GM12878 (cell line): ENCODE results near the gene UBR7. TPM values are rescaled to one million over a fixed set of nuclear protein-coding genes. Genes with fewer than 3 reads are reported as not detected.
A peak's percentile ranks its signal among the peaks of the same experiment; 100 is the strongest.

ENCODE experiments used
- ATAC-seq: fragments of 200-7000 bp; cut with Tn5 transposase; 3 replicates; pipeline ENCODE4 v1.9.1; 2020; ENCODE audit warnings: mild to moderate bottlenecking, moderate library complexity
- BruUV-seq: library from RNA; stranded (reverse); fragments of 400-500 nt; replicated peaks from 2 replicates; lab custom pipeline; 2021; lab: Mats Ljungman, UMichigan
- CTCF ChIA-PET: fragments of 300-600 bp; sonication (Branson Sonifier 250); formaldehyde crosslinking; extraction: SDS; loops from one replicate; lab custom pipeline; 2021; ENCODE audit warnings: inconsistent platforms; lab: Yijun Ruan, JAX
- POLR2A ChIA-PET: fragments of 350-600 bp; formaldehyde crosslinking; extraction: SDS; loops from one replicate; lab custom pipeline; 2021; ENCODE audit warnings: inconsistent platforms; lab: Charles Lee
- RAD21 ChIA-PET: fragments of 300-600 bp; sonication (Branson Sonifier 250); formaldehyde crosslinking; loops from one replicate; lab custom pipeline; 2023; ENCODE audit warnings: antibody characterized with exemption; ENCODE audit not compliant: unreplicated experiment; lab: Charles Lee
- SMC1A ChIA-PET: fragments of 300-600 bp; sonication (Branson Sonifier 250); formaldehyde crosslinking; loops from one replicate; lab custom pipeline; 2023; ENCODE audit not compliant: unreplicated experiment, uncharacterized antibody; lab: Charles Lee
- DNase-seq: peaks from one replicate; pipeline ENCODE4 v3.0.0-alpha.2; 2011; ENCODE audit warnings: low read depth, low spot score
- FAIRE-seq: peaks from 3 replicates; lab custom pipeline; 2011; peaks lifted over from hg19 to GRCh38; lab: Jason Lieb, UNC
- H2AFZ ChIP-seq: 2 replicates; pipeline ENCODE4 v1.6.0; 2011; ENCODE audit warnings: low read depth, low read length, control low read depth; ENCODE audit not compliant: control insufficient read depth
- H3K27ac ChIP-seq: 2 replicates; pipeline ENCODE4 v1.5.1; 2011; ENCODE audit warnings: control low read depth; ENCODE audit not compliant: control insufficient read depth, insufficient read depth
- H3K27me3 ChIP-seq, 2 experiments: replicated peaks in 1 of 2; 2 replicates each; pipeline versions ENCODE4 v1.6.0 to v1.6.1; 2011; ENCODE audit warnings: low read length in 1 of 2; ENCODE audit not compliant: control insufficient read depth in 2 of 2, insufficient read depth in 2 of 2
- H3K36me3 ChIP-seq, 2 experiments: 2 replicates each; pipeline ENCODE4 v1.5.1; 2011; ENCODE audit warnings: low read length in 1 of 2; ENCODE audit not compliant: control insufficient read depth in 2 of 2, insufficient read depth in 2 of 2
- H3K4me1 ChIP-seq: 2 replicates; pipeline ENCODE4 v1.6.1; 2011; ENCODE audit warnings: mild to moderate bottlenecking, low read length, moderate library complexity, mixed read lengths; ENCODE audit not compliant: control insufficient read depth, insufficient read depth
- H3K4me2 ChIP-seq: 2 replicates; pipeline ENCODE4 v1.6.0; 2011; ENCODE audit warnings: control low read depth; ENCODE audit not compliant: control insufficient read depth, insufficient read depth
- H3K4me3 ChIP-seq: fragments of 200-600 bp; sonication (generic); 2 replicates; pipeline ENCODE4 v1.5.1; 2016
- H3K79me2 ChIP-seq: 2 replicates; pipeline ENCODE4 v1.6.0; 2011; ENCODE audit warnings: low read length; ENCODE audit not compliant: control insufficient read depth, insufficient read depth
- H3K9ac ChIP-seq: 2 replicates; pipeline ENCODE4 v1.8.0; 2011; ENCODE audit warnings: low read length, control low read depth, mixed read lengths; ENCODE audit not compliant: control insufficient read depth, insufficient read depth
- H3K9me3 ChIP-seq: replicated peaks from 3 replicates; pipeline ENCODE4 v1.5.1; 2011; ENCODE audit warnings: mild to moderate bottlenecking, low read length; ENCODE audit not compliant: control insufficient read depth, insufficient read depth
- H4K20me1 ChIP-seq: 2 replicates; pipeline ENCODE4 v1.6.0; 2011; ENCODE audit not compliant: control insufficient read depth, insufficient read depth
- CTCF ChIP-seq, 3 experiments: IDR thresholded peaks in 2 of 3; conservative IDR thresholded peaks in 1 of 3; 2 replicates each; pipeline ENCODE4 v1.5.1; 2011; ENCODE audit warnings: low read depth in 3 of 3, low read length in 3 of 3, mild to moderate bottlenecking in 3 of 3, control low read depth in 2 of 3, moderate library complexity in 2 of 3, inconsistent platforms in 1 of 3, mixed read lengths in 1 of 3; ENCODE audit not compliant: control insufficient read depth in 2 of 3, insufficient read depth in 1 of 3; ENCODE audit errors: extremely low read depth in 1 of 3
- MEF2A ChIP-seq: IDR thresholded peaks from 2 replicates; pipeline ENCODE4 v1.6.1; 2011; ENCODE audit warnings: low read depth, mild to moderate bottlenecking, low read length, moderate library complexity; ENCODE audit not compliant: insufficient read depth
- NR2C1 ChIP-seq: fragments of 450-650 bp; IDR thresholded peaks from 2 replicates; pipeline ENCODE4 v1.6.1; 2017; ENCODE audit warnings: antibody characterized with exemption, mild to moderate bottlenecking, moderate library complexity
- PKNOX1 ChIP-seq: fragments of 450-650 bp; IDR thresholded peaks from 2 replicates; pipeline ENCODE4 v1.6.1; 2016; ENCODE audit warnings: mild to moderate bottlenecking
- RAD51 ChIP-seq: fragments of 450-650 bp; IDR thresholded peaks from 2 replicates; pipeline ENCODE4 v1.6.1; 2016; ENCODE audit warnings: moderate library complexity, mild to moderate bottlenecking, inconsistent platforms
- RBBP5 ChIP-seq: fragments of 200-600 bp; sonication (generic); conservative IDR thresholded peaks from 2 replicates; pipeline ENCODE4 v1.6.1; 2016
- RUNX3 ChIP-seq: IDR thresholded peaks from 2 replicates; pipeline ENCODE4 v1.6.1; 2012; ENCODE audit warnings: low read length, inconsistent platforms
- SKIL ChIP-seq: fragments of 450-650 bp; IDR thresholded peaks from 2 replicates; pipeline ENCODE4 v1.6.1; 2017; ENCODE audit warnings: mild to moderate bottlenecking, low read depth, inconsistent platforms; ENCODE audit not compliant: poor library complexity, severe bottlenecking
- SMARCA5 ChIP-seq: fragments of 450-650 bp; IDR thresholded peaks from 2 replicates; pipeline ENCODE4 v1.6.1; 2017; ENCODE audit warnings: mild to moderate bottlenecking
- ZBTB4 ChIP-seq: fragments of 450-650 bp; formaldehyde crosslinking; IDR thresholded peaks from 2 replicates; pipeline ENCODE4 v1.4.0; 2022; ENCODE audit warnings: mild to moderate bottlenecking, moderate library complexity
- in situ Hi-C: fragments of 300-500 bp; cut with MboI; formaldehyde crosslinking; loops from 9 replicates; pipeline ENCODE4 v1.14.3; 2018; ENCODE audit warnings: mixed read lengths
- intact Hi-C: fragments of 100-400 bp; cut with micrococcal nuclease; formaldehyde crosslinking; loops from one replicate; pipeline ENCODE4 v1.14.2; 2022; ENCODE audit not compliant: unreplicated experiment
- polyA plus RNA-seq, 11 experiments: library from polyadenylated mRNA; depleted of rRNA in 4 of 11; unstranded in 6 of 11; stranded (reverse) in 5 of 11; fragments of >200 nt; fragmentation: Nextera tagmentation in 4 of 11; fragmentation: Illumina TruSeq in 1 of 11; extraction: Ambion mirVana in 4 of 11; extraction: Trizol in 1 of 11; gene quantifications; 1 replicate in 1 of 11; 2 replicates in 10 of 11; pipeline versions ENCODE4 v1.2.1 to v1.2.3, GENCODE V29; 2011 to 2016; ENCODE audit warnings: inconsistent platforms in 2 of 11, missing spikeins in 2 of 11, low read depth in 1 of 11
- total RNA-seq, 4 experiments: library from RNA; depleted of rRNA in 3 of 4; stranded (reverse); fragments of >200 nt in 3 of 4; fragmentation: Illumina TruSeq in 1 of 4; extraction: Trizol in 1 of 4; gene quantifications; 2 replicates each; pipeline versions ENCODE4 v1.2.1 to v1.2.3, GENCODE V29; 2013 to 2021

UBR7 gene
- total and polyA plus RNA-seq, 10 of the 15 experiments (the other 5 are each of a cell fraction or from before 2014, with no cell fraction given), result 14.3 to 85.6 (median 49.9) TPM

- TF ChIP-seq SKIL (peak; percentile 22), SMARCA5 (peak; percentile 57; the same call in 1 of the 2 replicates), RBBP5 (no peak), CTCF (IDR thresholded peaks at IDR 0.05 in 2 of 3, conservative IDR thresholded peaks at IDR 0.05 in 1 of 3; ENCODE audit: control insufficient read depth in 2 of 3, extremely low read depth in 1 of 3, insufficient read depth in 1 of 3, low read depth in 3 of 3, low read length in 3 of 3) (peak; percentile 74 to 87 (median 75))
Measured at GRCh38 chr14:93219103-93219726, 12.2 kb downstream of the UBR7 start (continued).

GRCh38 chr14:93220509-93220908, 13.5 kb downstream of the UBR7 start:
- H4K20me1 ChIP-seq, result no peaks in the 10 kb centered on the region
- TF ChIP-seq NR2C1 (no peak), PKNOX1 (no peak), MEF2A (no peak), ZBTB4 (CRISPR knock-in tag) (no peak), RUNX3 (peak; percentile 46), RAD51 (no peak)
- no TSS peak for BruUV-seq
- ChIA-PET POLR2A (no interaction called here), SMC1A (interaction anchor here (0.7 to 1.4 kb wide), 3 partner anchors 38 to 258 kb away, joined by 3 to 4 read pairs (median 3); no protein-coding TSS in a partner anchor), CTCF (interaction anchor here (2.7 kb wide), 1 partner anchor 107 kb away, joined by 51 read pairs; no protein-coding TSS in a partner anchor), RAD21 (interaction anchor here (0.6 to 3.7 kb wide), 3 partner anchors 14 to 739 kb away, joined by 3 to 35 read pairs (median 6); partner anchors contain the start of genes GON7 and UBR7)
- no peak overlapping the region for H3K9ac ChIP-seq
- no peaks in the 10 kb centered on the region for H3K4me1 ChIP-seq
- no peak overlapping the region for H3K4me3 ChIP-seq
- intact Hi-C loops, result no loop called here
- H3K4me2 ChIP-seq, result no peak overlapping the region
- no peaks in the 10 kb centered on the region for H3K27me3 ChIP-seq
- H3K36me3 ChIP-seq, result peaks cover 5 to 6% of the 10 kb centered on the region in 2 experiments; a peak in 3 of 4 replicates
- no peak for FAIRE-seq
- no peak overlapping the region for H3K27ac ChIP-seq
- no peak overlapping the region for H2AFZ ChIP-seq
- H3K79me2 ChIP-seq, result no peaks in the 10 kb centered on the region
- in situ Hi-C loops, result no loop called here
- no peak for DNase-seq
- ATAC-seq, result no peak
- no peaks in the 10 kb centered on the region for H3K9me3 ChIP-seq
